Body of pancreas (tissue), 4 donors: ENCODE results near the gene XPR1. TPM values are rescaled to one million over a fixed set of nuclear protein-coding genes. Genes with fewer than 3 reads are reported as not detected.

Experiments
- ATAC-seq: fragments of 150-250 bp; one replicate; pipeline ENCODE4 v1.9.1; 2016
- DNase-seq, 4 donors: peaks; one replicate each; pipeline ENCODE4 v3.0.0-alpha.2; 2019
- H3K27ac ChIP-seq, 4 donors: fragments of 200-600 bp; sonication (generic); 1 replicate in 3 of 4; 2 replicates in 1 of 4; pipeline versions ENCODE4 v1.5.1 to v1.6.1; 2016 to 2019; ENCODE audit warnings: mild to moderate bottlenecking in 1 of 4, mixed read lengths in 1 of 4, moderate library complexity in 1 of 4
- H3K27me3 ChIP-seq, 2 donors: fragments of 200-600 bp; sonication (generic); one replicate each; pipeline ENCODE4 v1.6.0; 2016; ENCODE audit warnings: mild to moderate bottlenecking in 1 of 2
- H3K36me3 ChIP-seq, 2 donors: fragments of 200-600 bp; sonication (generic); replicated peaks in 1 of 2; 2 replicates each; pipeline ENCODE4 v1.5.1; 2016; ENCODE audit warnings: low read depth in 2 of 2; ENCODE audit not compliant: insufficient read depth in 1 of 2
- H3K4me1 ChIP-seq: fragments of 200-600 bp; sonication (generic); one replicate; pipeline ENCODE4 v1.6.0; 2016
- H3K4me3 ChIP-seq, 2 donors: fragments of 200-600 bp; sonication (generic); 1 replicate in 1 of 2; 2 replicates in 1 of 2; pipeline ENCODE4 v1.5.1; 2016 to 2019
- H3K9me3 ChIP-seq, 3 donors: fragments of 200-600 bp; sonication (generic); 1 replicate in 2 of 3; 2 replicates in 1 of 3; pipeline ENCODE4 v1.5.1; 2016
- CTCF ChIP-seq, 7 experiments: fragments of 450-650 bp in 4 of 7; fragments of 200-600 bp in 3 of 7; sonication (generic) in 3 of 7; IDR thresholded peaks; one replicate each; pipeline ENCODE4 v1.5.1; 2016 to 2019; ENCODE audit warnings: antibody characterized with exemption in 7 of 7
- POLR2A ChIP-seq, 3 donors: fragments of 450-650 bp; IDR thresholded peaks; one replicate each; pipeline ENCODE4 v1.6.1; 2016; ENCODE audit warnings: antibody characterized with exemption in 3 of 3, mild to moderate bottlenecking in 2 of 3
- WGBS, 2 donors: methylation state at CpG; one replicate each; pipeline ENCODE4 v1.1.5; 2017; 5-methylcytosine and 5-hydroxymethylcytosine counted together
- intact Hi-C: fragments of 100-400 bp; cut with DNase I; formaldehyde crosslinking; loops from one replicate; pipeline ENCODE4 v1.15.1; 2023
- total RNA-seq, 2 donors: library from RNA; depleted of rRNA; stranded (reverse); fragments of >200 nt; gene quantifications; one replicate each; pipeline ENCODE4 v1.1.0, GENCODE V29; 2016

The XPR1 gene
- total RNA-seq, 2 donors from 2014 or later = 11.5 to 13.0 TPM

- intact Hi-C loops = no loop called here
- H3K36me3 ChIP-seq = no peaks in the 10 kb centered on the region
- TF ChIP-seq POLR2A (IDR thresholded peaks at IDR 0.05) = no peak
- peak overlapping the region in 1 of 4 donors; percentile 57 for H3K27ac ChIP-seq
- peaks cover 0 to 12% of the 10 kb centered on the region in 2 donors for H3K27me3 ChIP-seq
- ATAC-seq (peak; percentile 20), DNase-seq (no peak)
- peak overlapping the region; percentile 3 to 25 for H3K4me3 ChIP-seq
- H3K9me3 ChIP-seq = no peaks in the 10 kb centered on the region
- WGBS, 2 donors = 30 to 37% methylated on average over 16 to 17 of the region's 17 CpGs
- peaks cover 20% of the 10 kb centered on the region for H3K4me1 ChIP-seq
Measured at GRCh38 chr1:180911640-180912191, 279.9 kb downstream of the XPR1 start.

DNA sequence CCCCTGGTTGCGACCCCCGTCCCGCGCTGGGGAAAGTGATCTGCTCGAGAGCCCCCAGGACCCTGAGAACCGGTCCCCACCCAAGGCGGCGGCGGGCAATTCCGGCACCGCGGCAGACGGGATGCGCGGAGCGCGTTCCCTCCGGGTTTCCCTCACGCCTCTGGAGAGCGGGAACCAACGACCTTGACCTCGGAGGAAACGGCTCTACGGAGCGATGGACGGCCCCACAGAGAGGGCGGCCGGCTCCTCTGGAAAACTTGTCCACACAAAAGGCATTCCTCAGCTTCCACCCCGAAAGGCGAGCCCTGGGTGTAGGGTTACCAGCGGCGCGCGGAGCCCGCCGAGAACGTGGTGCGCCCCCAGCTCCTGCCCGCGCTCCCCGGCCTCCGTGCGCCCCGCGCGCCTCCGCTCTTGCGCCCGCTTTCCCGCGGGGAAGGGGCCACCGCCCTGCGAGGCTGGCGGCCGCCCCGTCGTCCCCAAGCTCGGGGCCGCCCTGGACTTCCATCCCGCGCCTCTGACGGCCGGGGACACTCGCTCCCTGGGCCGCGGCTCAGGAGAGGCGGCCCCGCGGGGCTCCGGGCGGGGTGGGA, 280.5 kb downstream of the XPR1 start:
- intact Hi-C loops = no loop called here
- peaks cover 20% of the 10 kb centered on the region for H3K4me1 ChIP-seq
- no peaks in the 10 kb centered on the region for H3K36me3 ChIP-seq
- DNase-seq (no peak), ATAC-seq (peak; percentile 31)
- peaks cover 0 to 12% of the 10 kb centered on the region in 2 donors for H3K27me3 ChIP-seq
- peak overlapping the region; percentile 3 to 25 for H3K4me3 ChIP-seq
- H3K9me3 ChIP-seq = no peaks in the 10 kb centered on the region
- peak overlapping the region in 3 of 4 donors; percentile 14 to 57 (median 52) for H3K27ac ChIP-seq
- WGBS, 2 donors = 0 to 10% methylated on average over 2 to 61 of the region's 71 CpGs
- TF ChIP-seq CTCF (IDR thresholded peaks at IDR 0.05) (no peak), POLR2A (IDR thresholded peaks at IDR 0.05) (no peak)

- WGBS, 2 donors = 0 to 12% methylated on average over 6 to 63 of the region's 76 CpGs
- no peaks in the 10 kb centered on the region for H3K36me3 ChIP-seq
- peaks cover 0 to 12% of the 10 kb centered on the region in 2 donors for H3K27me3 ChIP-seq
- H3K9me3 ChIP-seq = no peaks in the 10 kb centered on the region
- H3K27ac ChIP-seq = peak within 1 kb of the TSS in 3 of 4 donors; percentile 14 to 57 (median 52)
- ATAC-seq (peak; percentile 63), DNase-seq (peak in 1 of 4 donors; percentile 26)
- no peak for TF ChIP-seq CTCF (IDR thresholded peaks at IDR 0.05)
- TF ChIP-seq POLR2A (IDR thresholded peaks at IDR 0.05) = no peak
- peaks cover 20% of the 10 kb centered on the region for H3K4me1 ChIP-seq
- intact Hi-C loops = no loop called here
- peak within 1 kb of the TSS; percentile 3 to 25 for H3K4me3 ChIP-seq
Measured at GRCh38 chr1:180912801-180913565, 281.2 kb downstream of the XPR1 start, which contains the start of gene KIAA1614. Gene KIAA1614 (plus strand): TSS chr1:180912897. CDS start chr1:180913244, 347 bp downstream.

- no peak for DNase-seq
- TF ChIP-seq POLR2A (IDR thresholded peaks at IDR 0.05) = no peak
- TF ChIP-seq CTCF (IDR thresholded peaks at IDR 0.05) = no peak
- WGBS, 2 donors = 86% methylated on average over 11 of the region's 11 CpGs
Measured at GRCh38 chr1:180915426-180915965, 283.7 kb downstream of the XPR1 start.

More at GRCh38 chr1:180915426-180915965, 283.7 kb downstream of the XPR1 start:
- no peaks in the 10 kb centered on the region for H3K9me3 ChIP-seq
- H3K27me3 ChIP-seq = peaks cover 0 to 12% of the 10 kb centered on the region in 2 donors
- peaks cover 20% of the 10 kb centered on the region for H3K4me1 ChIP-seq
- H3K27ac ChIP-seq = no peak overlapping the region
- intact Hi-C loops = no loop called here
- H3K4me3 ChIP-seq = no peak overlapping the region
- ATAC-seq = no peak
- no peaks in the 10 kb centered on the region for H3K36me3 ChIP-seq
